Fibroblast of the conjunctiva (primary cell): ENCODE results near the gene SECISBP2L.

ENCODE experiments used
- DNase-seq: peaks from one replicate; pipeline ENCODE4 v3.0.0-alpha.2; 2010; ENCODE audit warnings: low read depth

The SECISBP2L gene

GRCh38 chr15:48963524-48964113 is 82.6 kb downstream of the SECISBP2L start, which contains the start of gene SHC4:
Gene SHC4 (minus strand): TSS chr15:48963919. CDS start chr15:48963015, 904 bp downstream.
- DNase-seq = peak; percentile 76

GRCh38 chr15:48962662-48963523 is 83.4 kb downstream of the SECISBP2L start:
- no peak for DNase-seq

- DNase-seq = no peak
Observed at GRCh38 chr15:48955967-48956366, 90.3 kb downstream of the SECISBP2L start.

- no peak for DNase-seq
Observed at GRCh38 chr15:48955370-48955769, 90.9 kb downstream of the SECISBP2L start.

- DNase-seq = no peak
Observed at GRCh38 chr15:48954538-48954937, 91.7 kb downstream of the SECISBP2L start.

GRCh38 chr15:48946840-48947187 is 99.4 kb downstream of the SECISBP2L start:
- no peak for DNase-seq

- DNase-seq = no peak
Observed at GRCh38 chr15:48946074-48946839, 100.0 kb downstream of the SECISBP2L start.

- no peak for DNase-seq
Observed at GRCh38 chr15:48945386-48945785, 100.9 kb downstream of the SECISBP2L start.

- DNase-seq = no peak
Observed at GRCh38 chr15:48941904-48942303, 104.3 kb downstream of the SECISBP2L start.

- DNase-seq = peak; percentile 66
Observed at GRCh38 chr15:48940508-48940907, 105.7 kb downstream of the SECISBP2L start.

- DNase-seq = peak; percentile 89
Observed at GRCh38 chr15:48939648-48940047, 106.6 kb downstream of the SECISBP2L start.
